AG08396 (cell line): ENCODE data around the gene BOD1L1.
A peak's percentile ranks its signal among the peaks of the same experiment; 100 is the strongest.

Experiments
- DNase-seq: peaks from one replicate; pipeline ENCODE4 v3.0.0; 2012; ENCODE audit warnings: low spot score, mixed read lengths

BOD1L1 gene

GRCh38 chr4:13524504-13525243, 102.9 kb downstream of the BOD1L1 start:
- peak; percentile 37 for DNase-seq

DNA sequence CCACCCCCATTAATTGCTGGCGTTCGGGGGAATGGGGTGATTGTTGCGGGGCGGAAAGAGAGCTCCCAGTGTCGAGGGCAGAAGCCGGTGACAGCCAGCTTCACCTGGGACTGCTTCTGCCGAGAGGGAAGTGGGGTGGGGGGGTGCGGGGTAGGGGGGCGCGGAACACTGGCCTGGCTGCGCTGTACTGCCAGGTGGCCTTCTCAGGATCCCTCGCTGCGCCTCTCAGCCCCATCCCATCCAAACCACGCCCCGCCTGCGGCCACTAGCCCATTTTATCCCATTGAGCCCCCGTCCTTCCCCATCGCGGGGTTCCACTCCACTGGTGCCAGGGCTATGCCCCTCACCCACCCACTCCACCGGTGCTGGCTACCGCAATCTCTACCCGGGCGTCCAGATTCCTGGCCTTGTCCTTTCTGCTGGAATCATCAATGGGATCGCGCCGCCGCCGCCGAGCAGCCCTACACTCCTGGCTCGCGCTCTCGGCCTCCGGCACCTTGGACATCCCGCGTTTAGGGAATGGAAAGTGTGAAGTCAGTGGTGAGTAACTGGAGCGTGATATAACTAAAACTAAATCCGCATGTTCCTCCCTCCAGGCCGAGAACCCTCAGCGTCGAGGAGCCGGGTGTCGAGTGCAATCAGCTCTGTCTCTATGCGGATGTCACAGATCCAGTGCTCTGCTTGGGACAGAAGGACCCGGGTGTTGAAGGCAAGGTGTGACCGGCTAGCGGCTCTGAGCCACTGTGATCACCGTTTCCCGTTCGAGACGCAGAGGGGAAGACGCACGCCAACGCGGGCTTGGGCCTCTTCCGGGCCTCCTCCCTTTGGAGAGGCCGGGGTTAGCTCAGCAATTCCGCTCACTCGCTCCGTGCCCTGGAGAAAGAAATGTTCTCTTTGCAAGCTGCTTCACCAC, 103.7 kb downstream of the BOD1L1 start:
- no peak for DNase-seq

- no peak for DNase-seq
Measured at GRCh38 chr4:13523105-13523477, 104.4 kb downstream of the BOD1L1 start.

GRCh38 chr4:13522282-13523104, 105.0 kb downstream of the BOD1L1 start:
- peak; percentile 8 for DNase-seq

GRCh38 chr4:13521047-13521446, 106.5 kb downstream of the BOD1L1 start:
- DNase-seq = no peak
